SK-N-SH treated with all-trans-retinoic acid at 6 μM for 48 hours (cell line): ENCODE results near the gene RAMP1.

Experiments
- GLIS3 ChIP-seq: fragments of 250-450 bp; sonication (Bioruptor Pico); IDR thresholded peaks from 2 replicates; pipeline ENCODE4 v1.5.0; 2020; ENCODE audit warnings: mild to moderate bottlenecking, moderate library complexity
- ISL1 ChIP-seq: fragments of 250-450 bp; sonication (Bioruptor Pico); IDR thresholded peaks from 2 replicates; pipeline ENCODE4 v2.1.2; 2022; ENCODE audit warnings: mild to moderate bottlenecking, moderate library complexity
- TCF4 ChIP-seq: fragments of 250-450 bp; sonication (Bioruptor Pico); IDR thresholded peaks from 2 replicates; pipeline ENCODE4 v1.8.0; 2021; ENCODE audit warnings: mild to moderate bottlenecking, moderate library complexity, borderline replicate concordance
- TF ChIP-seq, protein P1 (sequence below): fragments of 250-450 bp; sonication (Bioruptor Pico); IDR thresholded peaks from 2 replicates; pipeline ENCODE4 v1.8.0; 2021; ENCODE audit warnings: low read depth, mild to moderate bottlenecking, moderate library complexity, borderline replicate concordance

GRCh38 chr2:237818066-237818473 lies 41.4 kb upstream of the RAMP1 start:
- no peak for TF ChIP-seq TCF4 (CRISPR knock-in tag)
- TF ChIP-seq, protein P1, sequence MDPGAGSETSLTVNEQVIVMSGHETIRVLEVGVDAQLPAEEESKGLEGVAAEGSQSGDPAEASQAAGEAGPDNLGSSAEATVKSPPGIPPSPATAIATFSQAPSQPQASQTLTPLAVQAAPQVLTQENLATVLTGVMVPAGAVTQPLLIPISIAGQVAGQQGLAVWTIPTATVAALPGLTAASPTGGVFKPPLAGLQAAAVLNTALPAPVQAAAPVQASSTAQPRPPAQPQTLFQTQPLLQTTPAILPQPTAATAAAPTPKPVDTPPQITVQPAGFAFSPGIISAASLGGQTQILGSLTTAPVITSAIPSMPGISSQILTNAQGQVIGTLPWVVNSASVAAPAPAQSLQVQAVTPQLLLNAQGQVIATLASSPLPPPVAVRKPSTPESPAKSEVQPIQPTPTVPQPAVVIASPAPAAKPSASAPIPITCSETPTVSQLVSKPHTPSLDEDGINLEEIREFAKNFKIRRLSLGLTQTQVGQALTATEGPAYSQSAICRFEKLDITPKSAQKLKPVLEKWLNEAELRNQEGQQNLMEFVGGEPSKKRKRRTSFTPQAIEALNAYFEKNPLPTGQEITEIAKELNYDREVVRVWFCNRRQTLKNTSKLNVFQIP (CRISPR knock-in tag): no peak
- no peak for TF ChIP-seq GLIS3
- TF ChIP-seq ISL1 (CRISPR knock-in tag): peak; percentile 35; the same call in 1 of the 2 replicates
